Measurements from ENCODE around the gene CD164L2.

The CD164L2 gene

DNA sequence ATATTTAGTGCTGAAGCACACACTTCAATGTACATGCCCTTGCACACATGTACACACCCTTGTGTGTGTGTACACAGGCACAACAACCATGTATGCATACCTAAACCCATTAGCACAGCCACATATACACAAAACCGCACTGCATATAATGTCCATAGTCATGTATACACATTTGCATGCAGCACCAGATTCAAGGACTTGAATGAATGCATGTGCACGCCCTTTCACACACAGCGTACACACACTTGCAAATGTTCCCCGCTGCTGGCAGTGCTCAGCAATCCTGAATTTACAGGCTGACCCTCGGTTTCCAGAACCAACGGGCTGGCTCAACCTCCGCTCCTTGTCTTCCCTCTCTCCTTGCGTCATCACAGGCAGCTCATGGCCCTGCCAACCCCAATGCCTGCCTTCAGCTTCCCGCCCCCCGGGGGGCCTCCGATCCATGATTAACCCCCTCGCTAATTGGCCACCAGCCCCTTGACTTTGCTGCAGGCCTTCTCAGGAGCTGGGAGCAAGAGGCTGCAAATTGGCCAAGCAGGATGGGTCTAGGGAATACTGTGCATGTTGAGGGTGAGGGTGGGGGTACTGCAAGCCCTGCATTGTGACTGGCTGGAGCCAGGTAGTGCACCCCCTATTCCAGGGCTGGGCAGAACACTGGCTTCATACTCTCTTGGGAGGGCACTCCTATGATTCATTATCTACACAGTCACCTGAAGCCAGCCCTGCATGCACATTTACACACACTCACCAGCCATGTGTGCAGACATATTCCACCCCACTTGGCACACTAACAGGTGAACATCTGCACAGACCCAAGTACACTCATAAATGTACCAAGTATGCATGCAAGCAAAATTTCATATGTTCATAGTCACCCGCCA lies 17.2 kb upstream of the CD164L2 start:
- Mint-ChIP-seq H3K4me1 (peaks cover 22% of the 10 kb centered on the region), H3K27me3 (no peaks in the 10 kb centered on the region), H3K36me3 (no peaks in the 10 kb centered on the region), H3K4me3 (no peak overlapping the region), H3K27ac (no peak overlapping the region), H3K9me3 (no peaks in the 10 kb centered on the region)
- CTCF ChIA-PET: interaction anchor here (10.3 to 19.8 kb wide), 2 partner anchors 99 to 206 kb away, joined by 103 to 536 read pairs; partner anchors contain the start of gene AHDC1
- no peak for DNase-seq

DNA sequence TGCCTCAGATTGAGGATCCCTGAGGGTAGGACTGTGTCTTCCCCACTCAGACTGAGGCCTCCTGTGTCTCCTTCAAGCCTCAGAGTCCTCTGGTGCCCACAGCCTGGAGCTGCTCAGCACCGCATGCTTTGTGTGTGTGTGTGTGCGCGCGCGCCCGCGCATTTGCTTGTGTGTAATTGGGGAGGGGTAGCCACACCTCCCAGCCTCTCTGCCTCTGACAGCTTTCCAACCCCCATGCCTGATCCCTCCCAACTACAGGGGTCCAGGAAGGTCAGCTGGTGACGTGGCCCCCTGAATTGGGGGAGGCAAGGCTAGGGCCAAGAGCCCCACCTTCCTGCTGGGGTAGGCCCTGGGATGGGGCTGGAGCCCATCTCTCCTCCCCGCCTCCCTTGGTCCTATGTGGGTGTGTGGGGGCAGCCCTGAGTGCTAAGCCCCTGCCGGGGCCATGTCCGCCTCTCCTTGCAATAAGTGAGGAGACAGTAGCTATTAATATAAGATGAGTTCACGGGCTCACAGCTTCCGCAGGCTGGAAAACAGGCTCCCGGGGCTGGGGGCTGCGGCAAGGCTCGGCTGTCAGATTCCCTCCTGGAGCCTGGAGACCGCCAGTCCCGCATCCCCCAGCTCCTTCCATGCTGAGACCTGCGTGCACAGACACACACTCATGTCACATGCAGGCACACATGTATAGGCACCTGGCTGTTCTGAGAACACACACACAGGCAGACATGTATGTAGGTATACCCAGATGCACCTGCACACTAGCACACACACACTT lies 16.3 kb upstream of the CD164L2 start:
- Mint-ChIP-seq H3K27me3 (no peaks in the 10 kb centered on the region), H3K27ac (peak overlapping the region; percentile 19), H3K4me1 (peaks cover 23% of the 10 kb centered on the region), H3K9me3 (no peaks in the 10 kb centered on the region), H3K36me3 (no peaks in the 10 kb centered on the region), H3K4me3 (no peak overlapping the region)
- CTCF ChIA-PET: interaction anchor here (2.2 to 19.8 kb wide), 3 partner anchors 98 to 264 kb away, joined by 7 to 536 read pairs (median 103); partner anchors contain the start of gene AHDC1
- DNase-seq: no peak

DNA sequence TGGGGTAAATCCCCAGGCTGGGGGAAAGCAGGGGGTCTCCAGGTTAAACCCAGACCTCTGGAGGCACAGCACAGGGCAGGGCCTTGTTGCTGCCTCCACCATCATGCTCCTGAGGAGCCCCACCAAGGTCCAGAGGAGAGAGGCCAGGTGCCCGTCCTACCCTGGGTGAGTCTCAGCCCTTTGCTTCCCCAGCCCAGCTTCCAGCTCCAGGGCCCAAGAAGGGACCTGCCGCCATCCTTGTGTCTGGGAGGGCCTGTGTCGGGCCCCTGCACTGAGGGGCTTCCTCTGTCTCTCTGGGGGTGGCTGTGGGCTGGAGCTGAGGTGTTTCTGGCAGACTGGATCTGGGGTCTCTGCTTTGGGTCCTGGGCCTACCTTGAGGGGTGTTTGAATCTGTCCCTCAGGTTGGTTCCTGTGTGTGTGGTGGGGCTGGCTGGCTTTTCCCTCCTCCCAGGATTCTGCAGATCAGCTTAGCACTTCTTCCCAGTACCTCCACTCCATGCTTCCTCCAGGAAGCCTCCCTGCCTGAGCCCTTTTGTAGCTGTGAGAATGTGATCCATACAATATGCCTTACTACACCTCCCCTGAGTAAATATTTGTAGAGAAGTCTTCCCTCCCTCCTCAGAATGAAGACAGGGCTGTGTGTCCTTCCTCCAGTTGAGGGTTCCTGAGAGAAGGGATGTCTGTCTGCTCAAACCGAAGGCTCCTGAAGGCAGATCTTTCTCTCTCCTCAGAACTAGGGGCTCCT lies 15.4 kb upstream of the CD164L2 start:
- DNase-seq: no peak
- Mint-ChIP-seq H3K9me3 (no peaks in the 10 kb centered on the region), H3K4me3 (no peak overlapping the region), H3K27me3 (no peaks in the 10 kb centered on the region), H3K4me1 (peaks cover 14% of the 10 kb centered on the region), H3K36me3 (no peaks in the 10 kb centered on the region), H3K27ac (peak overlapping the region; percentile 19)
- CTCF ChIA-PET: interaction anchor here (1.2 to 19.8 kb wide), 6 partner anchors 11 to 264 kb away, joined by 3 to 536 read pairs (median 5); partner anchors contain the start of genes AHDC1 and MAP3K6

DNA sequence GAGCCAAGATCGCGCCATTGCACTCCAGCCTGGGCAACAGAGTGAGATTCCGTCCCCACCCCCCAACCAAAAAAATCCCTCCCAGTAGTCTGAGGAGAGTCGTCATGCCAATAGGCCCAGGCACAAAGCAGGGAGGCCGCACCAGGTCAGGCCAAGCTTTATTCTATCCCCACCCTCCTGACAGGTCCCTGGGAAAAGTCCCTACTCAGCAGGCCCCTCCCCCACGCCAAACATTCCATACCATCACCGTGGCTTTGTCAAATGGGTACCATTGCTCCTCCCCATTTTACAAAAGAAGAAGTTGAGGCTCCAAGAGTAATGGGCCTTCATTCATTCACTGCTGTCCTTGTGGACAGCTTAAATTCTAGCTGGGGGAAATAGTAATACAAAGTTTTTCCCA lies 14.6 kb upstream of the CD164L2 start:
- H3K27ac Mint-ChIP-seq: no peak overlapping the region
- CTCF ChIA-PET: interaction anchor here (1.2 to 19.8 kb wide), 8 partner anchors 10 to 265 kb away, joined by 3 to 536 read pairs (median 8); partner anchors contain the start of genes AHDC1 and MAP3K6
- H3K36me3 Mint-ChIP-seq: no peaks in the 10 kb centered on the region

DNA sequence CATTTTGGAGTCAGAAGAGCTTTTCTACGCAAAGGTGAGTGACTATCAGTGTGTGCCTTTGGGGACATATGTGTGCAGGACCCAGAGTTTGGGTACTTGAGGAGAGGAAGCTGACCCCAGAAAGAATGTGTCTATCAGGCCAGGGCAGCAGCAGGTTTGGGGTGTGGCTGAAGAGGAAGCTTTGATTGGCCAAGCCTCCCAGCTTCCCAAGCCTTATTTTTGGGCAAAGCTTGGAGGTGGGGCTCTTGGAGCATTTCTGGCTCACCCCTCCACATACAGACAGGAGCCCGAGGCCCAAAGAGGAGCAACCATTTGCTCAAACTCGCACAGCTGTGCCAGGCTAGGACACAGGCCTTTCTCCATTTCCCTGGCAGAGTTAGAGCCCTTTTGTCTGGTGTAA lies 14.0 kb upstream of the CD164L2 start:
- DNase-seq: no peak
- Mint-ChIP-seq H3K4me1 (peaks cover 15% of the 10 kb centered on the region), H3K9me3 (no peaks in the 10 kb centered on the region), H3K4me3 (no peak overlapping the region), H3K36me3 (no peaks in the 10 kb centered on the region), H3K27me3 (peaks cover 3% of the 10 kb centered on the region), H3K27ac (no peak overlapping the region)
- CTCF ChIA-PET: interaction anchor here (0.8 to 19.8 kb wide), 8 partner anchors 14 to 304 kb away, joined by 3 to 536 read pairs (median 8); partner anchors contain the start of gene AHDC1

More for the DNA sequence above, 14.6 kb upstream of the CD164L2 start:
- peaks cover 11% of the 10 kb centered on the region for H3K4me1 Mint-ChIP-seq
- no peak for DNase-seq
- H3K27me3 Mint-ChIP-seq: no peaks in the 10 kb centered on the region
- no peaks in the 10 kb centered on the region for H3K9me3 Mint-ChIP-seq
- no peak overlapping the region for H3K4me3 Mint-ChIP-seq

DNA sequence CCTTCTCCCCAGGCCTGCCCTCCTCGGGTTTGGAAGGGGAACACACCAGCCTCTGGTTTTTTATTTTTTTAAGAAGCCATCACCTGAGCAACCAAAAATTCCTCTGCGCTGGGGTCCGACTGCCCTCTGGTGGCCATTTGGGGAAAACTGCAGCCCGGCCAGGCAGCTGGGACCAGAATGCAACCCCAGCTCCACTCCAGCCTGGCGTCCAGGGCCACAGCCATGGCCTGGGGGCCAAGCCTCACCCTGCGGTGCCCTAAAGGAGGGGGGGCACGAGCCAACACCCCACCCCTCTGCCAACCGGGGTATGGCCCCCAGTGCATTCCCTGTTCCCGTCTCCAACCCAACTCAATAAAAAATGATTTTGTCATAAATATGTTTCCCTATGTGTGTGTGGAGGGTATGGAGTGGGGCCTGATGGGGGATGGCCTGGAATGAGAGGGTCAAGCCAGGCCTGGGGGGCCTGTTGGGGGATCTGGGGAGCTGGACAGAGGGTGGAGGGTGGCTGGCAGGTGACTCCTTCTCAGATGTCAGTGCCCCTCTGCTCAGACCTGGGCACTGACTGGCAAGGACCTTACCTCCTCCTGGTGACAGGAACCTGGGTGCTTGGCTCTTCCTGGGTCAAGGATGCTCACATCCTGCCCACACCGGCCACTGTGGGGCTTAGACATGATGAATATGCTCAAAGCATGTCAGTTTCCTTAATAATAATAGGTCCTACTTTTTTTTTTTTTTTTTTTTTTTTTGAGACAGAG lies 12.5 kb upstream of the CD164L2 start:
- H3K36me3 Mint-ChIP-seq: no peaks in the 10 kb centered on the region
- CTCF ChIA-PET: interaction anchor here (0.6 to 19.8 kb wide), 19 partner anchors 12 to 350 kb away, joined by 3 to 536 read pairs (median 4); partner anchors contain the start of genes AHDC1 and MAP3K6
- no peaks in the 10 kb centered on the region for H3K9me3 Mint-ChIP-seq
- no peak overlapping the region for H3K4me3 Mint-ChIP-seq
- peak; percentile 88 for DNase-seq
- no peak overlapping the region for H3K27ac Mint-ChIP-seq
- H3K27me3 Mint-ChIP-seq: peaks cover 18% of the 10 kb centered on the region
- H3K4me1 Mint-ChIP-seq: peaks cover 22% of the 10 kb centered on the region

DNA sequence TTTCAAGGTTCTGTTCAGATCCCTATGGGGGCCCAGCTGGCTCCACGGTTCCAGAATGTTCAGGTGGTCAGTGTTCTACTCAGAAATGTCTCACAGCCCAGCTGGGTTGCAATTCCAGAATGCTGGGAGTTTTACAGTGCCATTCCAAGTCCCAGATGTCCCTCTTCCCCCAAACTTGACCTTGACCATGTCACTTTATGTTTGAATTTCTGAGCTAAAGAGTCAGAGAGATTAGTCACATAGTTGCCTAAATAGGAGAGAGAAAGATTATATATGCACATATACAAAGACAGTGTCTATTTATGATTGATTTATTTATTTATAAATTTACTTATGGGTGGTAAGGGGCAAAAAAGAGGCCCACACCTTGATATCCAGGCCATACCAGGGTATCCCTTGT lies 11.8 kb upstream of the CD164L2 start:
- H3K36me3 Mint-ChIP-seq: no peaks in the 10 kb centered on the region
- DNase-seq: no peak
- no peaks in the 10 kb centered on the region for H3K9me3 Mint-ChIP-seq
- H3K4me1 Mint-ChIP-seq: peaks cover 22% of the 10 kb centered on the region
- CTCF ChIA-PET: interaction anchor here (0.9 to 19.8 kb wide), 16 partner anchors 13 to 349 kb away, joined by 3 to 536 read pairs (median 5); partner anchors contain the start of genes AHDC1 and MAP3K6
- peaks cover 23% of the 10 kb centered on the region for H3K27me3 Mint-ChIP-seq
- no peak overlapping the region for H3K27ac Mint-ChIP-seq
- H3K4me3 Mint-ChIP-seq: no peak overlapping the region

DNA sequence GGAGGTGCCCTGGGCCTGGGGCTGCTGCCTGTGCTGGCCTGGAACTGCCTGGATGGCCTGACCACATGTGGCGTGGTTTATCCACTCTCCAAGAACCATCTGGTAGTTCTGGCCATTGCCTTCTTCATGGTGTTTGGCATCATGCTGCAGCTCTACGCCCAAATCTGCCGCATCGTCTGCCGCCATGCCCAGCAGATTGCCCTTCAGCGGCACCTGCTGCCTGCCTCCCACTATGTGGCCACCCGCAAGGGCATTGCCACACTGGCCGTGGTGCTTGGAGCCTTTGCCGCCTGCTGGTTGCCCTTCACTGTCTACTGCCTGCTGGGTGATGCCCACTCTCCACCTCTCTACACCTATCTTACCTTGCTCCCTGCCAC lies 11.1 kb upstream of the CD164L2 start:
- CTCF ChIA-PET: interaction anchor here (1.4 to 19.8 kb wide), 9 partner anchors 28 to 348 kb away, joined by 4 to 536 read pairs (median 7); partner anchors contain the start of genes AHDC1 and MAP3K6
- Mint-ChIP-seq H3K27me3 (peaks cover 25% of the 10 kb centered on the region), H3K9me3 (no peaks in the 10 kb centered on the region), H3K4me3 (peak overlapping the region; percentile 38), H3K36me3 (no peaks in the 10 kb centered on the region), H3K27ac (no peak overlapping the region), H3K4me1 (peaks cover 22% of the 10 kb centered on the region)
- DNase-seq: no peak

DNA sequence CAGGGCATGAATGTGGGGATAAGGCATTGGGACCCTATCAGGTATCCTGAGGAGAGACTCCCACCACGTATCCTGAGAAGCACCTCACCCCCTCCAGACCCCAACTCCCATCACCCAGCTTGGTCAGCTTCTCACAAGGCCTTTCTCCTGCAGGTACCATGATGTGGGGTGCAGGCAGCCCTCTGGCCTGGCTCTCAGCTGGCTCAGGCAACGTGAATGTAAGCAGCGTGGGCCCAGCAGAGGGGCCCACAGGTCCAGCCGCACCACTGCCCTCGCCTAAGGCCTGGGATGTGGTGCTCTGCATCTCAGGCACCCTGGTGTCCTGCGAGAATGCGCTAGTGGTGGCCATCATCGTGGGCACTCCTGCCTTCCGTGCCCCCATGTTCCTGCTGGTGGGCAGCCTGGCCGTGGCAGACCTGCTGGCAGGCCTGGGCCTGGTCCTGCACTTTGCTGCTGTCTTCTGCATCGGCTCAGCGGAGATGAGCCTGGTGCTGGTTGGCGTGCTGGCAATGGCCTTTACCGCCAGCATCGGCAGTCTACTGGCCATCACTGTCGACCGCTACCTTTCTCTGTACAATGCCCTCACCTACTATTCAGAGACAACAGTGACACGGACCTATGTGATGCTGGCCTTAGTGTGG lies 10.6 kb upstream of the CD164L2 start:
- Mint-ChIP-seq H3K27ac (no peak overlapping the region), H3K9me3 (no peaks in the 10 kb centered on the region), H3K4me3 (peak overlapping the region; percentile 71), H3K4me1 (peaks cover 22% of the 10 kb centered on the region), H3K27me3 (peaks cover 28% of the 10 kb centered on the region), H3K36me3 (no peaks in the 10 kb centered on the region)
- CTCF ChIA-PET: interaction anchor here (1.0 to 19.8 kb wide), 5 partner anchors 37 to 348 kb away, joined by 3 to 536 read pairs (median 6); no protein-coding TSS in a partner anchor
- no peak for DNase-seq

DNA sequence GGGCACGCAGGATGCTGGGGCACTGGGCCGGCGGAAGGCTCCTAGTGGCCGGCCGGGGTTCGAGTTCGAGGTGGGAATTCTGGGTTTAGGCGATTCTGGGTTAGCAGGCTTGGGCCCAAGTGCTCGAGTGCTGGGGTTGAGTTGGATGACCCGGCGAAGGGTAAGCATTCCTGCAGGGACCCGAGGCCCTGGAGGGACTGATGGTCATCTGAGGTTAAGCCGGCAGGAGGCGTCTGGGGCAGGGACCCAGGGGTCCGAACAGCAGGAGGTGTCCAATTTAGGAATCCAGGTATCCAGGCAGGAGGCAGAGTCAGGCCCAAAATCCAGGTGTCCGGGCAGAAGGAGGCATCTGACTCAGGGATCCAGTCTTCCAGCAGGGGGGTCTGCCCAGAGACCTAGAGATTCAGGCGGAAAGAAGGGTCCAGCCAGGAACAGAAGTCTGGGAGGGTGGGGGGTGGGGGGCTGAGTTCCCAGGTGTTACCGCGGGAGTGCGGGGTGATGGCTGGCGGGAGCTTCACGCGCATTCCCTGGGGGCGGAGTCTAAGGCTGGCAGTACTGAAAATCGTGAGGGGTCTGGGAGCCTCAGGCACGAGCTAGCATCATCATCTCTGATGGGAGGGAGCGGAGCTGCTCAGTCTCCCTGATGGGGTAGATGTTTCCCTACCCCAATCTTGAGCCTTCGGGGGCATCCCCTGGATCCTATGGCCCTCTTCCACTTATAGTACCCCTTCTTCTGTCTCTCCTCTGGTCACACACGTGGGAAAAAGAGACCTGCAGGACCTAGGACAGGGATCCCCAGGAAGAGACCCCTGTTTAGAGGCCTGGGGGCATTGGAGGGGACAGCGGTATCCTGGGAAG lies 9.9 kb upstream of the CD164L2 start:
- H3K27ac Mint-ChIP-seq: no peak overlapping the region
- H3K4me1 Mint-ChIP-seq: peaks cover 22% of the 10 kb centered on the region
- no peaks in the 10 kb centered on the region for H3K36me3 Mint-ChIP-seq
- no peaks in the 10 kb centered on the region for H3K9me3 Mint-ChIP-seq
- peak overlapping the region; percentile 71 for H3K4me3 Mint-ChIP-seq
- peaks cover 35% of the 10 kb centered on the region for H3K27me3 Mint-ChIP-seq
- CTCF ChIA-PET: interaction anchor here (1.0 to 19.8 kb wide), 3 partner anchors 61 to 213 kb away, joined by 3 to 536 read pairs (median 6); no protein-coding TSS in a partner anchor
- DNase-seq: no peak

DNA sequence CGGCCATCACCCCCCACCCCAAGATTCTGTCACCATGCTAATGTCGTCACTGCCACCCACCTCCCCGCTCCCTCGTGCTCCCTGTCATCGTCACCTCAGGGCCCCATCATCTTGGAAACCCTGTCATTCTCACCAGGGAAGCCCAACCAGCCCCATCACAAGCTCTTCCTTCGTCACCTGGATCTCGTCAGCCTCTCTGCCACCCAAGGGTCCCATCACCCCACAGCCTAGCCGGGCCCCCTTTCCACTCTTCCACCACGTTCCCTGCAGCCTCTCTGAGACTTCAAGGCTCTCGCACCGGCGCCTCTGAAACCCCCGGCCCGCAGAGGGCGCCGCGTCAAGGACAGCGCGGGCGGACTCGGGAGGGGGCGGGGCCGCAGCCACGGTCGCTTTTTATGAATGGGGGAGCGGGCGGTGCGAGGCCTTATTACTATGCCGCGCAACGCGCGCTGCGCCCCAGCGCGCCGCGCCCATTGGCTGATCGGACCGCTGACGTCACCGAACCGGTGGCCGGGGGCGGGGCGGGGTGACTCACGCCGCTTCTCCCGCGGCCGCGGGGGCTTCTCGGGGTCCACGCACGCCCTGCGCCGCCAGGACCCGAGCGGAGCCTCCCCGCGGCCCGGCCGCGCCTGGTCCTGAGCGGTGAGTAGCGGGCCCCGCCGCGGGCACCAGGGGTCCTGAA lies 9.1 kb upstream of the CD164L2 start, which contains the start of gene GPR3:
Gene GPR3, plus strand, starts transcription at position 527 of the 682 bp plus-strand sequence. CDS start 1,177 bp downstream, outside the sequence.
- peaks cover 35% of the 10 kb centered on the region for H3K27me3 Mint-ChIP-seq
- no peaks in the 10 kb centered on the region for H3K9me3 Mint-ChIP-seq

More for the DNA sequence above, 9.1 kb upstream of the CD164L2 start, which contains the start of gene GPR3:
- no peaks in the 10 kb centered on the region for H3K36me3 Mint-ChIP-seq
- H3K4me1 Mint-ChIP-seq: peaks cover 22% of the 10 kb centered on the region
- CTCF ChIA-PET: interaction anchor here (0.6 to 19.8 kb wide), 9 partner anchors 10 to 271 kb away, joined by 3 to 536 read pairs (median 4); partner anchors contain the start of genes MAP3K6 and SYTL1
- peak within 1 kb of the TSS; percentile 71 for H3K4me3 Mint-ChIP-seq
- H3K27ac Mint-ChIP-seq: peak within 1 kb of the TSS; percentile 55
- peak; percentile 96 for DNase-seq
